HCT116 (cell line): Measurements from ENCODE around the gene PLCB1. TPM values are rescaled to one million over a fixed set of nuclear protein-coding genes. Genes with fewer than 3 reads are reported as not detected.

Experiments used
- ATAC-seq: fragments of 200-7000 bp; cut with Tn5 transposase; 2 replicates; pipeline ENCODE4 v1.9.1; 2020; ENCODE audit warnings: mild to moderate bottlenecking, moderate library complexity
- BruUV-seq: library from RNA; stranded (reverse); fragments of 400-500 nt; replicated peaks from 2 replicates; lab custom pipeline; 2021; lab: Mats Ljungman, UMichigan
- CTCF ChIA-PET: fragments of 300-600 bp; sonication (Branson Sonifier 250); formaldehyde crosslinking; loops from one replicate; lab custom pipeline; 2021; ENCODE audit warnings: antibody characterized with exemption; lab: Charles Lee
- POLR2A ChIA-PET: fragments of 300-600, 350-600 bp; sonication (Branson Sonifier 250); formaldehyde crosslinking; loops from one replicate; lab custom pipeline; 2021; ENCODE audit warnings: antibody characterized with exemption; lab: Charles Lee
- RAD21 ChIA-PET, 2 experiments: fragments of 300-600 bp; sonication (Branson Sonifier 250); formaldehyde crosslinking; loops; one replicate each; lab custom pipeline; 2023; ENCODE audit warnings: low total read pairs in 2 of 2; ENCODE audit not compliant: uncharacterized antibody in 2 of 2, unreplicated experiment in 2 of 2, low non-redundant PET in 1 of 2; lab: Charles Lee
- DNase-seq: peaks from one replicate; pipeline ENCODE4 v3.0.0-alpha.2; 2010; ENCODE audit warnings: low read depth, low spot score
- H2AFZ ChIP-seq: fragments of 200-600 bp; shearing (Covaris generic), sonication (generic); 2 replicates; pipeline ENCODE4 v1.6.1; 2017; ENCODE audit warnings: low read depth, mixed run types, mixed read lengths, antibody characterized with exemption, low read length; ENCODE audit not compliant: poor library complexity, severe bottlenecking
- H3K27ac ChIP-seq: 2 replicates; pipeline ENCODE4 v1.5.1; 2012; ENCODE audit warnings: low read depth, low read length
- H3K27me3 ChIP-seq: fragments of 200-600 bp; sonication (generic); 2 replicates; pipeline ENCODE4 v1.6.1; 2016; ENCODE audit warnings: mixed run types, low read length, mixed read lengths; ENCODE audit not compliant: insufficient read depth
- H3K36me3 ChIP-seq, 2 experiments: fragments of 200-500 bp in 1 of 2; fragments of 200-600 bp in 1 of 2; sonication (Bioruptor generic) in 1 of 2; sonication (generic) in 1 of 2; 2 replicates each; pipeline versions ENCODE4 v1.5.1 to v1.6.1; 2014 to 2016; ENCODE audit warnings: low read length in 2 of 2, inconsistent platforms in 1 of 2, mixed read lengths in 1 of 2, mixed run types in 1 of 2; ENCODE audit not compliant: insufficient read depth in 2 of 2, control insufficient read depth in 1 of 2
- H3K4me1 ChIP-seq, 2 experiments: fragments of 200-600 bp in 1 of 2; sonication (generic) in 1 of 2; 2 replicates each; pipeline versions ENCODE4 v1.5.1 to v1.6.1; 2012 to 2017; ENCODE audit warnings: low read length in 2 of 2, inconsistent platforms in 1 of 2, mild to moderate bottlenecking in 1 of 2, mixed read lengths in 1 of 2, mixed run types in 1 of 2, moderate library complexity in 1 of 2; ENCODE audit not compliant: insufficient read depth in 2 of 2, control insufficient read depth in 1 of 2
- H3K4me2 ChIP-seq: fragments of 200-600 bp; sonication (generic); 2 replicates; pipeline ENCODE4 v1.6.1; 2017; ENCODE audit warnings: mixed run types, low read length, mixed read lengths
- H3K4me3 ChIP-seq, 2 experiments: fragments of 200-600 bp in 1 of 2; sonication (generic) in 1 of 2; replicated peaks in 1 of 2; 2 replicates each; pipeline ENCODE4 v1.5.1; 2011 to 2016; ENCODE audit warnings: low read length in 2 of 2, control low read depth in 1 of 2, low read depth in 1 of 2, mild to moderate bottlenecking in 1 of 2, mixed read lengths in 1 of 2, mixed run types in 1 of 2
- H3K79me2 ChIP-seq: fragments of 200-600 bp; sonication (generic); 2 replicates; pipeline ENCODE4 v1.6.1; 2017; ENCODE audit warnings: mild to moderate bottlenecking, mixed run types, low read length, moderate library complexity, mixed read lengths; ENCODE audit not compliant: insufficient read depth
- H3K9ac ChIP-seq: fragments of 200-600 bp; sonication (generic); 2 replicates; pipeline ENCODE4 v1.6.1; 2016; ENCODE audit warnings: low read length, mixed read lengths
- H3K9me2 ChIP-seq: fragments of 200-600 bp; sonication (generic), shearing (Covaris generic); 2 replicates; pipeline ENCODE4 v1.6.1; 2017; ENCODE audit warnings: mixed run types, mild to moderate bottlenecking, moderate library complexity; ENCODE audit not compliant: insufficient read depth
- H3K9me3 ChIP-seq, 2 experiments: fragments of 200-500 bp in 1 of 2; fragments of 200-600 bp in 1 of 2; sonication (Bioruptor generic) in 1 of 2; sonication (generic) in 1 of 2; 2 replicates each; pipeline ENCODE4 v1.6.1; 2014 to 2017; ENCODE audit warnings: low read length in 2 of 2, mixed read lengths in 2 of 2, inconsistent platforms in 1 of 2, low read depth in 1 of 2, mild to moderate bottlenecking in 1 of 2, mixed run types in 1 of 2, moderate library complexity in 1 of 2; ENCODE audit not compliant: control insufficient read depth in 1 of 2, insufficient read depth in 1 of 2
- H4K20me1 ChIP-seq: fragments of 200-600 bp; sonication (generic), shearing (Covaris generic); 2 replicates; pipeline ENCODE4 v1.6.1; 2017; ENCODE audit warnings: mixed run types, mild to moderate bottlenecking, moderate library complexity; ENCODE audit not compliant: insufficient read depth
- CBX3 ChIP-seq: IDR thresholded peaks from 2 replicates; pipeline ENCODE4 v1.6.1; 2012; ENCODE audit warnings: low read depth
- CEBPB ChIP-seq: IDR thresholded peaks from 2 replicates; pipeline ENCODE4 v1.6.1; 2012; ENCODE audit warnings: low read depth
- ELF1 ChIP-seq: IDR thresholded peaks from 2 replicates; pipeline ENCODE4 v1.6.1; 2012; ENCODE audit warnings: low read depth, borderline replicate concordance
- EZH2 ChIP-seq: fragments of 200-600 bp; sonication (generic); IDR thresholded peaks from 2 replicates; pipeline ENCODE4 v1.6.1; 2017; ENCODE audit warnings: antibody characterized with exemption, mixed run types
- EZH2phosphoT487 ChIP-seq: fragments of 200-600 bp; IDR thresholded peaks from 2 replicates; pipeline ENCODE4 v1.6.1; 2018; ENCODE audit warnings: antibody characterized with exemption, borderline replicate concordance
- FOSL1 ChIP-seq: IDR thresholded peaks from 2 replicates; pipeline ENCODE4 v1.6.1; 2012; ENCODE audit warnings: low read depth
- POLR2A ChIP-seq: IDR thresholded peaks from 2 replicates; pipeline ENCODE4 v1.7.0; 2011; ENCODE audit warnings: borderline replicate concordance; ENCODE audit not compliant: insufficient read depth, insufficient read length; ENCODE audit errors: extremely low read depth
- POLR2AphosphoS5 ChIP-seq: IDR thresholded peaks from 2 replicates; pipeline ENCODE4 v1.6.1; 2011; ENCODE audit warnings: mild to moderate bottlenecking, low read depth, low read length, moderate library complexity
- SIN3A ChIP-seq: IDR thresholded peaks from 2 replicates; pipeline ENCODE4 v1.6.1; 2012; ENCODE audit warnings: low read depth
- SP1 ChIP-seq: IDR thresholded peaks from 2 replicates; pipeline ENCODE4 v1.6.1; 2012; ENCODE audit warnings: low read depth
- TCF7L2 ChIP-seq: IDR thresholded peaks from 2 replicates; pipeline ENCODE4 v1.7.0; 2011; ENCODE audit warnings: borderline replicate concordance, inconsistent platforms; ENCODE audit not compliant: insufficient read depth, insufficient read length; ENCODE audit errors: extremely low read depth
- YY1 ChIP-seq: IDR thresholded peaks from 2 replicates; pipeline ENCODE4 v1.6.1; 2011; ENCODE audit warnings: low read length, low read depth, moderate library complexity, mild to moderate bottlenecking; ENCODE audit not compliant: insufficient replicate concordance; ENCODE audit errors: extremely low read depth
- ZNF274 ChIP-seq: fragments of 200-500 bp; sonication (Bioruptor generic); IDR thresholded peaks from 2 replicates; pipeline ENCODE4 v1.6.1; 2014; ENCODE audit warnings: mild to moderate bottlenecking, low read depth, low read length, inconsistent platforms
- intact Hi-C: fragments of 100-400 bp; cut with micrococcal nuclease; formaldehyde crosslinking; loops from 2 replicates; pipeline ENCODE4 v1.10.0; 2022
- total RNA-seq: library from RNA; stranded (reverse); gene quantifications from one replicate; pipeline ENCODE4 v1.2.1, GENCODE V29; 2021; ENCODE audit not compliant: unreplicated experiment
- TF ChIP-seq, protein P1 (sequence below): IDR thresholded peaks from 2 replicates; pipeline ENCODE4 v1.6.1; 2012; ENCODE audit warnings: low read depth
- TF ChIP-seq, protein P2 (sequence below): IDR thresholded peaks from 2 replicates; pipeline ENCODE4 v1.6.1; 2012
- TF ChIP-seq, protein P3 (sequence below): IDR thresholded peaks from 2 replicates; pipeline ENCODE4 v1.6.1; 2012

The PLCB1 gene
- total RNA-seq, 1 experiment from 2014 or later, result 15.8 TPM

GRCh38 chr20:8880085-8880853 is 748.2 kb downstream of the PLCB1 start:
- BruUV-seq, result no TSS peak
- Histone ChIP-seq H3K4me1 (no peaks in the 10 kb centered on the region), H3K4me2 (no peak overlapping the region), H3K9me2 (no peaks in the 10 kb centered on the region), H2AFZ (no peak overlapping the region), H3K27me3 (no peaks in the 10 kb centered on the region), H3K36me3 (no peaks in the 10 kb centered on the region), H4K20me1 (no peaks in the 10 kb centered on the region), H3K4me3 (no peak overlapping the region), H3K9ac (no peak overlapping the region), H3K79me2 (no peaks in the 10 kb centered on the region), H3K27ac (no peak overlapping the region), H3K9me3 (no peaks in the 10 kb centered on the region)
- ChIA-PET POLR2A (no interaction called here), RAD21 (no interaction called here), CTCF (no interaction called here)
- no peak for ATAC-seq
- intact Hi-C loops, result no loop called here
- TF ChIP-seq ZNF274, result no peak
- no peak for TF ChIP-seq YY1
- TF ChIP-seq CEBPB, result no peak
- TF ChIP-seq FOSL1, result no peak
- no peak for TF ChIP-seq EZH2phosphoT487
- no peak for DNase-seq

DNA sequence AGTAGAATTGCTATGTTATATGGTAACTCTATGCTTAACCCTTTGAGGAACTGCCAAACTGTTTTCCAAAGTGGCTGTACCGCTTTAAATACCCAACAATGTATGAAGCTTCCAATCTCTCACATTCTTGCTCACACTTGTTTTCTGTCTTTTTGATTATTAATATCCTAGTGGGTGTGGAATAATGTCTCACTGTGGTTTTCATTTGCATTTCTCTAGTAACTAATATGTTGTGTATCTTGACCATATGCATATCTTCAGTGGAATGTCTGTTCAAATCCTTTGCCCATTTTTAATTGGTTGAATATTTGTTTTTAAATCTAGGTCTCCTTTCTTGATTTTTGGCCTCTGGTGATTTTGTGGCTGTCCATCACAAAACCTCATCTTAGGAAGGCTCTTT is 759.0 kb downstream of the PLCB1 start:
- Histone ChIP-seq H2AFZ (no peak overlapping the region), H4K20me1 (no peaks in the 10 kb centered on the region), H3K9ac (no peak overlapping the region), H3K27me3 (no peaks in the 10 kb centered on the region), H3K27ac (no peak overlapping the region), H3K79me2 (no peaks in the 10 kb centered on the region), H3K9me2 (no peaks in the 10 kb centered on the region), H3K36me3 (no peaks in the 10 kb centered on the region), H3K4me2 (no peak overlapping the region), H3K4me1 (no peaks in the 10 kb centered on the region), H3K9me3 (peaks cover 0 to 1% of the 10 kb centered on the region in 2 experiments; a peak in 1 of 4 replicates), H3K4me3 (no peak overlapping the region)
- no TSS peak for BruUV-seq
- CTCF ChIA-PET, result no interaction called here
- intact Hi-C loops, result no loop called here
- DNase-seq (no peak), ATAC-seq (no peak)
- POLR2A ChIA-PET, result no interaction called here
- RAD21 ChIA-PET, result no interaction called here
- TF ChIP-seq TCF7L2 (no peak), POLR2AphosphoS5 (no peak), SP1 (no peak), ZNF274 (no peak), POLR2A (no peak), SIN3A (no peak), EZH2 (no peak), FOSL1 (no peak), ELF1 (no peak), CBX3 (no peak), YY1 (no peak), CEBPB (no peak)
- TF ChIP-seq, protein P1, sequence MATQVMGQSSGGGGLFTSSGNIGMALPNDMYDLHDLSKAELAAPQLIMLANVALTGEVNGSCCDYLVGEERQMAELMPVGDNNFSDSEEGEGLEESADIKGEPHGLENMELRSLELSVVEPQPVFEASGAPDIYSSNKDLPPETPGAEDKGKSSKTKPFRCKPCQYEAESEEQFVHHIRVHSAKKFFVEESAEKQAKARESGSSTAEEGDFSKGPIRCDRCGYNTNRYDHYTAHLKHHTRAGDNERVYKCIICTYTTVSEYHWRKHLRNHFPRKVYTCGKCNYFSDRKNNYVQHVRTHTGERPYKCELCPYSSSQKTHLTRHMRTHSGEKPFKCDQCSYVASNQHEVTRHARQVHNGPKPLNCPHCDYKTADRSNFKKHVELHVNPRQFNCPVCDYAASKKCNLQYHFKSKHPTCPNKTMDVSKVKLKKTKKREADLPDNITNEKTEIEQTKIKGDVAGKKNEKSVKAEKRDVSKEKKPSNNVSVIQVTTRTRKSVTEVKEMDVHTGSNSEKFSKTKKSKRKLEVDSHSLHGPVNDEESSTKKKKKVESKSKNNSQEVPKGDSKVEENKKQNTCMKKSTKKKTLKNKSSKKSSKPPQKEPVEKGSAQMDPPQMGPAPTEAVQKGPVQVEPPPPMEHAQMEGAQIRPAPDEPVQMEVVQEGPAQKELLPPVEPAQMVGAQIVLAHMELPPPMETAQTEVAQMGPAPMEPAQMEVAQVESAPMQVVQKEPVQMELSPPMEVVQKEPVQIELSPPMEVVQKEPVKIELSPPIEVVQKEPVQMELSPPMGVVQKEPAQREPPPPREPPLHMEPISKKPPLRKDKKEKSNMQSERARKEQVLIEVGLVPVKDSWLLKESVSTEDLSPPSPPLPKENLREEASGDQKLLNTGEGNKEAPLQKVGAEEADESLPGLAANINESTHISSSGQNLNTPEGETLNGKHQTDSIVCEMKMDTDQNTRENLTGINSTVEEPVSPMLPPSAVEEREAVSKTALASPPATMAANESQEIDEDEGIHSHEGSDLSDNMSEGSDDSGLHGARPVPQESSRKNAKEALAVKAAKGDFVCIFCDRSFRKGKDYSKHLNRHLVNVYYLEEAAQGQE, result no peak
- TF ChIP-seq, protein P2, sequence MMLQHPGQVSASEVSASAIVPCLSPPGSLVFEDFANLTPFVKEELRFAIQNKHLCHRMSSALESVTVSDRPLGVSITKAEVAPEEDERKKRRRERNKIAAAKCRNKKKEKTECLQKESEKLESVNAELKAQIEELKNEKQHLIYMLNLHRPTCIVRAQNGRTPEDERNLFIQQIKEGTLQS, result no peak
- TF ChIP-seq, protein P3, sequence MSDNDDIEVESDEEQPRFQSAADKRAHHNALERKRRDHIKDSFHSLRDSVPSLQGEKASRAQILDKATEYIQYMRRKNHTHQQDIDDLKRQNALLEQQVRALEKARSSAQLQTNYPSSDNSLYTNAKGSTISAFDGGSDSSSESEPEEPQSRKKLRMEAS, result no peak
